GM19467 (cell line): ENCODE results near the gene PDP2.

ENCODE experiments used
- ATAC-seq: cut with Tn5 transposase; IDR thresholded peaks from one replicate; pipeline ENCODE4 v1.9.1; 2021; ENCODE audit warnings: mild to moderate bottlenecking, moderate library complexity; ENCODE audit not compliant: unreplicated experiment

The PDP2 gene

DNA sequence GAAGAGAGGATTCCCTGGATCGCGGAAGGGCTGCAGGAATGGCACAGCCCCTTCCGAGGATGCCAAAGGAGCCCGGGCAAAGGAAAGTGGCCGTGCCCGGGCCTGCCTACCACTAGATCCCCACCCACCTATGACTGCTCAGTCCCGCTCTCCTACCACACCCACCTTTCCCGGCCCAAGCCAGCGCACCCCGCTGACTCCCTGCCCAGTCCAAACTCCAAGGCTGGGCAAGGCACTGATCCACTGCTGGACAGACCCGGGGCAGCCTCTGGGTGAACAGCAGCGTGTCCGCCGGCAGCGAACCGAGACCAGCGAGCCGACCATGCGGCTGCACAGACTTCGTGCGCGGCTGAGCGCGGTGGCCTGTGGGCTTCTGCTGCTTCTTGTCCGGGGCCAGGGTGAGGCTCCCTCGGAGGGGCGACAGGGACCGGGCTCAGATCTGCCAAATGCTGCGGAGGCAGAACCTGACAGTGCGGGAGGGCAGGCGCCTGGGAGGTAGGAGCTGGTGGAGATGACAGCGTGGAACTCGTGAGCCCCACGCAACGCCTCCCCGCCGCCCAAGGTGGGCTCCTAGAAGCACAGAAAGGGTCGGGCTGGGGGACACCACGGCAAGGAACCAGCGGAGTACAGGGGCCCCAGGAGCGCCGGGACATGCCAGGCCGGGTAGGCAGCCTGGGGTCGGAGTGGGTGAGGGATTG is 55.1 kb downstream of the PDP2 start, which contains the start of gene CES2:
Gene CES2 (plus strand): TSS at position 203 of the 698 bp plus-strand sequence. CDS start 120 bp downstream, at position 323.
- ATAC-seq, result no peak

DNA sequence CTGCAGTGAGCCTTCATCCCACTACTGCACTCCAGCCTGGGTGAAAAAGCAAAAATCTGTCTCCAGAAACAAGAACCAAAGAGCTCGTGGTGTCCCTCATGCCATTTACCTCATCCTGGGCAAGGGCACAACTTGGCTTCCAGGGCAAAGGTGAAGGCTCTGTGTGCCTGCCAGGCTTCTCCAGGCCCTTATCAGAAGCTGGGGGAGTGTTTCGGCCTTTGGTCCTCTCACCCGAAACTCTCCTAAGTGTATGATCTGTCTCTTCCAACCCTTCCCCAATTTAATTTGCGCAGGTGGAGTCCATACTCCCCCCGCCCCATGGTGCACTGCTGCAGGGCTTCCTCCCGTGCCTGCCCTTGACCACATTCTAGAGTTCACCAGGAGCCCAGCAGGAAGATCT is 56.1 kb downstream of the PDP2 start:
- no peak for ATAC-seq

DNA sequence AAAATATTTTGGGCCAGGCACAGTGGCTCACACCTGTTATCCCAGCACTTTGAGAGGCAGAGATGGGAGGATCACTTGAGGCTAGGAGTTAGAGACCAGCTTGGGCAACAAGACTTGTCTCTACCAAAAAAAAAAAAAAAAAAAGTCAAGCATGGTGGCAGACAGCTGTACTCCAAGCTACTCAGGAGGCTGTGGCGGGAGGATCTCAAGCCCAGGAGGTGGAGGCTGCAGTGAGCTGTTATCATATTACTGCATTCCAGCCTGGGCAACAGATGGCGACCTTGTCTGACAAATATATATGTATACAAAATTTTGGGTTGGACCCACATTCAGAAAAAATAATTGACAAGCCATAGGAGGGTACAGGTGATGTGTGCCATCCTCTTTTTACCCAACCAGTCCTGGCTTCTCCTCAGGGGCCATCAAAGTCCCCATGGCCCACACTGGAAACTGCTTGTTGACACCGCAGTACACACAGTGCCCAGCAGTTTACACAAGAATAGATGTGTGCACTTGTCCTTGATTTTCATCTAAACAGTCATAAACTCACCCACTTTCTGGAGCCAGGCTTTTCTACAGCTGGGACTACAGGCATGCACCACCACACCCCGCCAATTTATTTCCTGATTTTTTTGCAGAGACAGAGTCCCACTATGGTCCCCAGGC is 56.7 kb downstream of the PDP2 start:
- ATAC-seq, result no peak

DNA sequence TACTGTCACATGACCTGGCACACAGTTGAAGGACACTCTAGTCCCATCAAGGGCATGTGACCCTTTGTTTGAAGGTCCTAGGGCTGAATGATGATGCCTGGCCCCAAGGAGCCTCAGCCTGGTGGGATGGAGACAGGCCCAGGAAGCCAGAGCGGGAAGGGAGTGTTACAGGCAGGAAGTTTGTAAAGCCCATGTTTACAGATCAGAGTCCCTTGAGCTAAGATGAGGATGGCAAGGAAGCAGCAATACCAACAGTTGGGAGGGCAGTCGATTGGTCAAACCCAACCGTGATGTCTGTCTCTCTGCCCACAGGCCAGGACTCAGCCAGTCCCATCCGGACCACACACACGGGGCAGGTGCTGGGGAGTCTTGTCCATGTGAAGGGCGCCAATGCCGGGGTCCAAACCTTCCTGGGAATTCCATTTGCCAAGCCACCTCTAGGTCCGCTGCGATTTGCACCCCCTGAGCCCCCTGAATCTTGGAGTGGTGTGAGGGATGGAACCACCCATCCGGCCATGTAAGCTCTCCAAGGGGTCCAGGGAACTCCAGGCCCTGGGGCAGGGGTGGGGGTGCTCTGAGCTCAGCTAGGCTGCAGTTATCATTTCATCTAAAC is 57.5 kb downstream of the PDP2 start:
- no peak for ATAC-seq

DNA sequence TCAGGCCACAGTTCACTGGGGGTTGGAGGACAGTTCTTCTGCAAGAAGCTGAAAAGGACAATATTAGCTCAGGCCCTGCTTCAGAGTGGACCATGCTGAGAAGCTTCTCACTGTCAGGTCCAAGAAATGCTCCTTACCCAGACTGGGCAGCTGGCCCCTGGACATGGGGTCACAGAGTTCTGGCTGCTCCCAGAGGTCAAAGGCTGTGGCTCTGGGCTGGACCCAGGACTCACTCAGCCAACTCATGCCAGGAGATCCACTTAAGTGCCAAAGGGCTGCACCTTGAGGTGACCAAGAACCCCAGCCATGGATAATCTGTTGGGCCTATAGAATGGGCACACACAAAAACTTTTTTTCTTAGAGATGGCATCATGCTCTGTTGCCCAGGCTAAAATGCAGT is 59.1 kb downstream of the PDP2 start:
- ATAC-seq, result no peak

DNA sequence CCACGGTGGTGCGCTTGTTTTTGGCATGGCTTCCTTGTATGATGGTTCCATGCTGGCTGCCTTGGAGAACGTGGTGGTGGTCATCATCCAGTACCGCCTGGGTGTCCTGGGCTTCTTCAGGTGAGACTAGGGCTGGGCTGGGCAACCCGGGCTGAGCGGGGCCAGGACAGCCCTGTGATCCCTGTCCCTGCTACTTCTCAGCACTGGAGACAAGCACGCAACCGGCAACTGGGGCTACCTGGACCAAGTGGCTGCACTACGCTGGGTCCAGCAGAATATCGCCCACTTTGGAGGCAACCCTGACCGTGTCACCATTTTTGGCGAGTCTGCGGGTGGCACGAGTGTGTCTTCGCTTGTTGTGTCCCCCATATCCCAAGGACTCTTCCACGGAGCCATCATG is 59.9 kb downstream of the PDP2 start:
- no peak for ATAC-seq
